Activated CD4-positive, alpha-beta memory T cell treated with anti-CD3 and anti-CD28 coated beads, Interleukin-2, amount 10 ng/mL, durations not matched to agents 7 days and 5 days (primary cell): ENCODE measurements around the gene OXCT2. TPM values are rescaled to one million over a fixed set of nuclear protein-coding genes. Genes with fewer than 3 reads are reported as not detected.
A peak's percentile ranks its signal among the peaks of the same experiment; 100 is the strongest.
"Not testable (repeated sequence)": the region's sequence is repeated elsewhere in the genome, so short reads cannot be mapped to it uniquely, and the experiment has no call there.

Experiments
- CTCF ChIA-PET: fragments of 350-600 bp; sonication (Branson Sonifier 250); formaldehyde crosslinking; loops from one replicate; lab custom pipeline; 2021; ENCODE audit warnings: antibody characterized with exemption, inconsistent platforms; lab: Charles Lee
- POLR2A ChIA-PET: fragments of 350-600 bp; sonication (Branson Sonifier 250); formaldehyde crosslinking; loops from one replicate; lab custom pipeline; 2021; ENCODE audit warnings: antibody characterized with exemption; lab: Charles Lee
- DNase-seq: peaks from one replicate; pipeline ENCODE4 v3.0.0-alpha.2; 2020
- H3K27ac Mint-ChIP-seq: one replicate; pipeline ENCODE4 v1.8.0; 2021; ENCODE audit warnings: mild to moderate bottlenecking, mixed read lengths
- H3K27me3 Mint-ChIP-seq: one replicate; pipeline ENCODE4 v1.8.0; 2021; ENCODE audit warnings: mixed read lengths
- H3K36me3 Mint-ChIP-seq: one replicate; pipeline ENCODE4 v1.8.0; 2021; ENCODE audit warnings: low read depth, mixed read lengths
- H3K4me1 Mint-ChIP-seq: one replicate; pipeline ENCODE4 v1.8.0; 2021; ENCODE audit warnings: mixed read lengths
- H3K4me3 Mint-ChIP-seq: one replicate; pipeline ENCODE4 v1.8.0; 2021; ENCODE audit warnings: mild to moderate bottlenecking, mixed read lengths
- H3K9me3 Mint-ChIP-seq: one replicate; pipeline ENCODE4 v1.8.0; 2021; ENCODE audit warnings: mixed read lengths
- total RNA-seq, 2 experiments: library from RNA; stranded (reverse); gene quantifications; one replicate each; pipeline ENCODE4 v1.2.3, GENCODE V29; 2021

Gene OXCT2
- total RNA-seq: 1 to 10 TPM in 1 of 2 experiments, under 1 TPM in 1; 0.88 to 1.0 TPM

DNA sequence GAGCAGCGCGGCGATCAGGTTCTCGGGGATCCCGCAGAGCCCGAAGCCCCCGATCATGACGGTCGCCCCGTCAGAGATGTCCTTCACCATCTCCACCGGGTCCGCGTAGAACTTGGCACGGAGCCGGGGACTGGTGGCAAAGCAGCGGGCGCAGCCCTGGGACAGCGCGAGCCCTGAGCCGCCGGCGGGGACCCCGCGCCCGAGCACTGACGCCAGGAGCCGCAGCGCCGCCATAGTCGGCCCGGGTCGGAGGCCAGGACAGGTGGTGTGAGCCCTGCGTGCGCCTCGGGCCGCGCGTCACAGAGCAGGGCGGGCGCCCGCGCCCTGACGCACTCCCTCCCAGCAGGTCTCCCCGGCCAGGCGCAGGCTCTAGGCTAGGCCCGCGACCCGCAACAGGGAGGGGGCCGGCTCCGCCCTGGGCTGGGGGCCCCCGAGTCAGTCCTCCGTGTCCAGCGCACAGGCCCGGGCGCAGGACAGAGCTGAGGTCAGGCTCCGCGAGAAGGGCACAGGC lies at the start of gene OXCT2:
Gene OXCT2, minus strand, starts transcription at position 327 of the 511 bp plus-strand sequence. Its CDS starts 93 bp downstream, at position 234.
- H3K36me3 Mint-ChIP-seq, H3K4me3 Mint-ChIP-seq, H3K4me1 Mint-ChIP-seq, H3K9me3 Mint-ChIP-seq, H3K27me3 Mint-ChIP-seq, DNase-seq, CTCF ChIA-PET, POLR2A ChIA-PET, H3K27ac Mint-ChIP-seq: not testable (repeated sequence)

- Mint-ChIP-seq H3K4me3 (no peak overlapping the region), H3K36me3 (no peaks in the 10 kb centered on the region), H3K27me3 (peaks cover 18% of the 10 kb centered on the region), H3K9me3 (no peaks in the 10 kb centered on the region), H3K27ac (no peak overlapping the region), H3K4me1 (peaks cover 14% of the 10 kb centered on the region)
- CTCF ChIA-PET: interaction anchor here (0.8 to 4.0 kb wide), 6 partner anchors 20 to 213 kb away, joined by 3 to 15 read pairs (median 4); partner anchors contain the start of gene MYCL
- no peak for DNase-seq
- POLR2A ChIA-PET: interaction anchor here (0.9 kb wide), 1 partner anchor 83 kb away, joined by 3 read pairs; the partner anchor contains the start of gene MYCL
These were observed 48.1 kb upstream of the OXCT2 start for GRCh38 chr1:39819091-39819812.

DNA sequence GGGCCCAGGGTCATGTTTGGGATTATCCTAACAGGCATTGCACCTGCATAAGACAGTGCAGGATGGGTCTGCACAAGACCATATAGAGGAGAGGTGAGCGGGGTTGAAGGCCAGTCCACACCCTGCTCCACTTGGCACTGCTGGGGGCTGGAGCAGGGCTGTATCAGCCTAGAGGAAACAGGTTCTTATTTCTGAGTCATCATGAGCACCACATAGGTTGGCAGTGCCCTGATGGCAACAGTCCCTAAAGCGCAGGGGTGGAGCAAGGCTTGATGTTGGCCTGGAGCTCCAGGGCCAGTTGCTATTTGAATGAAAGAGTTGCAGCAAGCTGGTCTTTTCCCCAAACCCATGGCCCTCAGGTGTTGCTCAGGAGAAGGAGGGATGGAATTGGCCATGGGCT lies 47.3 kb upstream of the OXCT2 start:
- Mint-ChIP-seq H3K4me3 (no peak overlapping the region), H3K27ac (no peak overlapping the region), H3K9me3 (no peaks in the 10 kb centered on the region), H3K4me1 (peaks cover 14% of the 10 kb centered on the region), H3K27me3 (peaks cover 16% of the 10 kb centered on the region), H3K36me3 (no peaks in the 10 kb centered on the region)
- POLR2A ChIA-PET: interaction anchor here (4.2 kb wide), 1 partner anchor 83 kb away, joined by 18 read pairs; the partner anchor contains the start of gene MYCL
- DNase-seq: no peak
- CTCF ChIA-PET: interaction anchor here (1.2 to 4.1 kb wide), 6 partner anchors 27 to 214 kb away, joined by 3 to 32 read pairs (median 13); partner anchors contain the start of gene MYCL

GRCh38 chr1:39817091-39817932 lies 46.2 kb upstream of the OXCT2 start:
- peak; percentile 74 for DNase-seq
- Mint-ChIP-seq H3K27ac (peak overlapping the region; percentile 80), H3K27me3 (peaks cover 14% of the 10 kb centered on the region), H3K4me1 (peaks cover 14% of the 10 kb centered on the region), H3K4me3 (peak overlapping the region; percentile 52)
- not testable (repeated sequence) for H3K9me3 Mint-ChIP-seq, H3K36me3 Mint-ChIP-seq
- ChIA-PET CTCF (interaction anchor here (0.6 to 4.1 kb wide), 18 partner anchors 10 to 222 kb away, joined by 3 to 32 read pairs (median 4); partner anchors contain the start of genes MYCL and PPIE), POLR2A (interaction anchor here (1.0 to 4.2 kb wide), 4 partner anchors 18 to 223 kb away, joined by 3 to 18 read pairs (median 4); partner anchors contain the start of genes CAP1 and MYCL)

DNA sequence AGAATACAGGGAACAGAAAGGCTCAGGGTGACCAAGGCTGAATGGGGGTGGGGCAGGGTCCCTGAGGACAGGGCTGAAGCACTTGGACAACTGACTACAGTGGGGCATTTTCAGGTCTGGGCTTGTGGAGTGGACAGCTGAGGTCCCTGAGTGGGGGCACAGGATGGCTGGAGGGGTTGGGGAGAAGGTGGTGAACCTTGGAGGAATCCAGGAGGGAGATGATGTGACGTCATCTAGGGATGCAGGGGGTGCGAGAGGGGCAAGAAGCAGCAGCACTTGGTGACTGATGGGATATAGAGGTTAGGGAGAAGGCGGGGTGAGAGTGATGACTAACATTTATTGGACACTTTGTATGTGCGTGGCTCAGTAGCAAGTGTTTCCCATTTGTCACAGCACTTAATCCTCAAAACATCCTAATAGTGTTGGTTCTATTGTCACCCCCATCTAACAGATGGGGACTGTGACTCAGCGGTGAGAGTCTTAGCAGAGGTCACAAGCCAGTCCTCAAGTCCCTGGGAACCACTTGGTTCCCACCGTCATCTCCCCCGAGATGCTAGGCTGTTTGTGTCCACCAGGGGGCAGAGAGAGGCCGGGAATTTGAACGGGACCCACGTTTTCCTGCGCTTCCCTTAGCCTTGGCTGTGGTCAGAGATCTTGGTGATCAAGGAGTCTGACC lies 45.4 kb upstream of the OXCT2 start:
- peaks cover 12% of the 10 kb centered on the region for H3K27me3 Mint-ChIP-seq
- H3K9me3 Mint-ChIP-seq: no peaks in the 10 kb centered on the region
- POLR2A ChIA-PET: interaction anchor here (1.0 to 4.2 kb wide), 4 partner anchors 17 to 223 kb away, joined by 3 to 18 read pairs (median 4); partner anchors contain the start of genes CAP1 and MYCL
- peak; percentile 56 for DNase-seq
- CTCF ChIA-PET: interaction anchor here (0.6 to 4.1 kb wide), 15 partner anchors 13 to 223 kb away, joined by 3 to 32 read pairs (median 4); partner anchors contain the start of genes MYCL and PPIE
- peaks cover 14% of the 10 kb centered on the region for H3K4me1 Mint-ChIP-seq
- H3K4me3 Mint-ChIP-seq: peak overlapping the region; percentile 52
- no peak overlapping the region for H3K27ac Mint-ChIP-seq
- no peaks in the 10 kb centered on the region for H3K36me3 Mint-ChIP-seq

DNA sequence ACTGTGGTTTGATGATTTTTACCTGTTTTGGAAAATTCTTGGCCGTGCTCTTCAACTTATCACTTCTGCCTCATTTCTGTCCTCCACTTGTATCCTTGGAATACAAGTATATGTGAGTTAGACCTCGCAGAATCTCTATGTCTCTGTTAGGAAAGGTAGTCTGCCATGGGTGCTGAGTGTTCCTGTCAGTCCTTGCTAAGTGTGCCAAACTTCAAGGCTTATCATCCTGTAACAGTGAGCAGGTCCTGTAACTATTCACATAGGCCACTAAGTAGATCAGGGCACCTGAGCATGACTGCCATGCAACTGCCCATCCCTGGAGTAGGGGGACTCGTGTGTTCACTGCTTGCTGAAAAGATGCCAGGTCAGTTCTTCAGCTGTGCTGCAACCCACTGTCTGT lies 41.8 kb upstream of the OXCT2 start:
- Mint-ChIP-seq H3K27me3 (peaks cover 12% of the 10 kb centered on the region), H3K27ac (no peak overlapping the region), H3K4me1 (peaks cover 12% of the 10 kb centered on the region), H3K9me3 (no peaks in the 10 kb centered on the region), H3K36me3 (peaks cover 3% of the 10 kb centered on the region), H3K4me3 (no peak overlapping the region)
- ChIA-PET POLR2A (no interaction called here), CTCF (no interaction called here)
- DNase-seq: no peak

DNA sequence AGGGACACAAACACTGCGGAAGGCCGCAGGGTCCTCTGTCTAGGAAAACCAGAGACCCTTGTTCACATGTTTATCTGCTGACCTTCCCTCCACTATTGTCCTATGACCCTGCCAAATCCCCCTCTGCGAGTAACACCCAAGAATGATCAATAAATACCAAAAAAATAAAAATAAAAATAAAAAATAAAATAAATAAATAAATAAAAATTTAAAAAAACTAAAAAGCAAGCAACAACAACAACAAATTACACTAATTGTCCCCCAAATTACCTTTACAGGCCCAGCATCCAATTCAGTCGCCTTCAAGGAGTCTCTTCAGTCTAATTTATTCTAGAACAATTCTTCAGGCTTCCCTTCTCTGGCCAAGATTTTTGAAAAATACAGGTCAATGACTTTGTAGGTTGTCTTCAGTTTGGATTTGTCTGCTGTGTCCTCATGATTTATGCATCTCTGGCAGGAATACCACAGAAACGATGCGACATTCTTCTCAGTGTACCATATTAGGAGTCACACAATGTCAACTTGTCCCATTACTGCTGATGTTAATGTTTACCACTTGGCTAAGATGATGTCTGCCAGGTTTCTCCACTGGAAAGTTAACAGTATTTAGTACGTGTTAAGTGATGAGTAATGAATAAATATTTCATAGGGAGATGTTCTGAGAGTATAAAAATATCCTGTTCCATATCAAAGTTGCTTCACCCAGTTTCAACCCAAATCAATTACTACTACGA lies 37.8 kb upstream of the OXCT2 start:
- Mint-ChIP-seq H3K4me3 (no peak overlapping the region), H3K27me3 (no peaks in the 10 kb centered on the region), H3K9me3 (no peaks in the 10 kb centered on the region), H3K4me1 (no peaks in the 10 kb centered on the region), H3K27ac (no peak overlapping the region), H3K36me3 (peaks cover 3% of the 10 kb centered on the region)
- no peak for DNase-seq
- ChIA-PET CTCF (no interaction called here), POLR2A (no interaction called here)

- Mint-ChIP-seq H3K4me1 (no peaks in the 10 kb centered on the region), H3K36me3 (peaks cover 3% of the 10 kb centered on the region), H3K27ac (no peak overlapping the region), H3K9me3 (no peaks in the 10 kb centered on the region), H3K27me3 (no peaks in the 10 kb centered on the region), H3K4me3 (no peak overlapping the region)
- no peak for DNase-seq
- ChIA-PET POLR2A (no interaction called here), CTCF (no interaction called here)
These were observed 34.2 kb upstream of the OXCT2 start for GRCh38 chr1:39805385-39805784.

DNA sequence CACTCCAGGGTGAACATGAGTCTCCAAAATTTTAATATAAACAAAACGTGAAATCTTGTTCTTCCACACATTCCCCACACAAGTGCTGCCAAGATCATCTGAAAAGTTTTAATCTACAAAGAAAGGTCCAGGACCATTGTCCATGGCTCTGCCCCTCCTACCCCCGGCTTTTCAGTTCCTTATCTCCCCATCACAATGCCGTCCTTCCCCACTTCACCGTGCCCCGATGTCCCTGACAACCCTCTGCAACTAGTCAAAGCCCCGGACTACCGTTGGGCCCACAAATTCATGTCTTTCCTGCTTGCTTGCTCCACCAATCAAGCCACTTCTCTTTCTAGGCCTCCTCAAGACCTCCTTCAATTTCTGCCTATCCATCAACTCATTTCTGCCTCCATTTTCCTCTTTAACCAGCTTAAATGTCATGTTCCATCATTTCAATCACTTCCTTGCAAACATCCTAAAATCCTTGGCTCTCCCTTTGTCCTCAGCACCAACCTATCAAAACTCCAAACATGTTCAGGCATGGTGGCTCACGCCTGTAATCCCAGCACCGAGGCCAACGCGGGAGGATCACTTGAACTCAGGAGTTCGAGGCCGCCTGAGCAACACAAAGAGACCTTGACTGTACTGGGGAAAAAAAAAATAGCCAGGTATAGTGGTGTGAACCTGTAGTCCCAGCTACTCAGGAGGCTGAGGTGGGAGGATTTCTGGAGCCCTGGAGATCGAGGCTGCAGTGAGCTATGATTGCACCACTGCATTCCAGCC lies 31.5 kb upstream of the OXCT2 start:
- peaks cover 12% of the 10 kb centered on the region for H3K4me1 Mint-ChIP-seq
- no peak for DNase-seq
- no peak overlapping the region for H3K27ac Mint-ChIP-seq
- ChIA-PET CTCF (interaction anchor here (0.7 to 0.8 kb wide), 2 partner anchors 13 to 505 kb away, joined by 3 to 7 read pairs; no protein-coding TSS in a partner anchor), POLR2A (no interaction called here)
- no peaks in the 10 kb centered on the region for H3K27me3 Mint-ChIP-seq
- H3K4me3 Mint-ChIP-seq: no peak overlapping the region
- no peaks in the 10 kb centered on the region for H3K36me3 Mint-ChIP-seq
- no peaks in the 10 kb centered on the region for H3K9me3 Mint-ChIP-seq

GRCh38 chr1:39800471-39800835 lies 29.3 kb upstream of the OXCT2 start:
- Mint-ChIP-seq H3K9me3 (no peaks in the 10 kb centered on the region), H3K4me1 (peaks cover 13% of the 10 kb centered on the region), H3K4me3 (no peak overlapping the region), H3K36me3 (no peaks in the 10 kb centered on the region), H3K27ac (no peak overlapping the region), H3K27me3 (no peaks in the 10 kb centered on the region)
- no peak for DNase-seq
- ChIA-PET CTCF (interaction anchor here (0.5 to 4.5 kb wide), 18 partner anchors 11 to 394 kb away, joined by 3 to 41 read pairs (median 5); partner anchors contain the start of genes BMP8B, HPCAL4, MYCL and PPIE), POLR2A (interaction anchor here (2.2 to 2.8 kb wide), 2 partner anchors 61 to 239 kb away, joined by 9 to 19 read pairs; partner anchors contain the start of genes CAP1 and PPIE)
